ENCODE results near the gene ABLIM2. TPM values are rescaled to one million over a fixed set of nuclear protein-coding genes. Genes with fewer than 3 reads are reported as not detected.

The ABLIM2 gene
- total RNA-seq, 1 experiment from 2014 or later: 6.1 TPM

GRCh38 chr4:7932287-7932686 lies 226.3 kb downstream of the ABLIM2 start:
- Histone ChIP-seq H2AFZ (ENCODE audit: low read depth, low read length, poor library complexity, severe bottlenecking) (no peak overlapping the region), H3K9ac (ENCODE audit: low read length) (no peak overlapping the region), H3K9me3 (ENCODE audit: control insufficient read depth in 1 of 2, insufficient read depth in 1 of 2, low read depth in 1 of 2, low read length in 2 of 2) (no peaks in the 10 kb centered on the region), H3K36me3 (ENCODE audit: control insufficient read depth in 1 of 2, insufficient read depth in 2 of 2, low read length in 2 of 2) (no peaks in the 10 kb centered on the region), H3K79me2 (ENCODE audit: insufficient read depth, low read length) (peaks cover 48% of the 10 kb centered on the region), H3K4me3 (replicated peaks in 1 of 2; ENCODE audit: low read depth in 1 of 2, low read length in 2 of 2) (no peak overlapping the region), H3K9me2 (ENCODE audit: insufficient read depth) (no peaks in the 10 kb centered on the region), H4K20me1 (ENCODE audit: insufficient read depth) (no peaks in the 10 kb centered on the region), H3K27ac (ENCODE audit: low read depth, low read length) (no peak overlapping the region), H3K4me2 (ENCODE audit: low read length) (no peak overlapping the region), H3K27me3 (ENCODE audit: insufficient read depth, low read length) (no peaks in the 10 kb centered on the region), H3K4me1 (ENCODE audit: control insufficient read depth in 1 of 2, insufficient read depth in 2 of 2, low read length in 2 of 2) (peaks cover 21 to 30% of the 10 kb centered on the region in 2 experiments)
- intact Hi-C loops (cut with micrococcal nuclease): no loop called here
- RAD21 ChIA-PET (ENCODE audit: low non-redundant PET in 1 of 2, low total read pairs in 2 of 2, uncharacterized antibody in 2 of 2, unreplicated experiment in 2 of 2): no interaction called here
- ATAC-seq (no peak), DNase-seq (ENCODE audit: low read depth, low spot score) (no peak)
- no TSS peak for BruUV-seq (replicated peaks)
- TF ChIP-seq TCF7L2 (IDR thresholded peaks at IDR 0.05; ENCODE audit: borderline replicate concordance, extremely low read depth, insufficient read depth, insufficient read length): no peak
- TF ChIP-seq, protein P1, sequence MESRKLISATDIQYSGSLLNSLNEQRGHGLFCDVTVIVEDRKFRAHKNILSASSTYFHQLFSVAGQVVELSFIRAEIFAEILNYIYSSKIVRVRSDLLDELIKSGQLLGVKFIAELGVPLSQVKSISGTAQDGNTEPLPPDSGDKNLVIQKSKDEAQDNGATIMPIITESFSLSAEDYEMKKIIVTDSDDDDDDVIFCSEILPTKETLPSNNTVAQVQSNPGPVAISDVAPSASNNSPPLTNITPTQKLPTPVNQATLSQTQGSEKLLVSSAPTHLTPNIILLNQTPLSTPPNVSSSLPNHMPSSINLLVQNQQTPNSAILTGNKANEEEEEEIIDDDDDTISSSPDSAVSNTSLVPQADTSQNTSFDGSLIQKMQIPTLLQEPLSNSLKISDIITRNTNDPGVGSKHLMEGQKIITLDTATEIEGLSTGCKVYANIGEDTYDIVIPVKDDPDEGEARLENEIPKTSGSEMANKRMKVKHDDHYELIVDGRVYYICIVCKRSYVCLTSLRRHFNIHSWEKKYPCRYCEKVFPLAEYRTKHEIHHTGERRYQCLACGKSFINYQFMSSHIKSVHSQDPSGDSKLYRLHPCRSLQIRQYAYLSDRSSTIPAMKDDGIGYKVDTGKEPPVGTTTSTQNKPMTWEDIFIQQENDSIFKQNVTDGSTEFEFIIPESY (IDR thresholded peaks at IDR 0.05; ENCODE audit: extremely low read depth, insufficient replicate concordance, low read length): no peak
- no peak for TF ChIP-seq EZH2phosphoT487 (IDR thresholded peaks at IDR 0.05; ENCODE audit: borderline replicate concordance)
- TF ChIP-seq, protein P2, sequence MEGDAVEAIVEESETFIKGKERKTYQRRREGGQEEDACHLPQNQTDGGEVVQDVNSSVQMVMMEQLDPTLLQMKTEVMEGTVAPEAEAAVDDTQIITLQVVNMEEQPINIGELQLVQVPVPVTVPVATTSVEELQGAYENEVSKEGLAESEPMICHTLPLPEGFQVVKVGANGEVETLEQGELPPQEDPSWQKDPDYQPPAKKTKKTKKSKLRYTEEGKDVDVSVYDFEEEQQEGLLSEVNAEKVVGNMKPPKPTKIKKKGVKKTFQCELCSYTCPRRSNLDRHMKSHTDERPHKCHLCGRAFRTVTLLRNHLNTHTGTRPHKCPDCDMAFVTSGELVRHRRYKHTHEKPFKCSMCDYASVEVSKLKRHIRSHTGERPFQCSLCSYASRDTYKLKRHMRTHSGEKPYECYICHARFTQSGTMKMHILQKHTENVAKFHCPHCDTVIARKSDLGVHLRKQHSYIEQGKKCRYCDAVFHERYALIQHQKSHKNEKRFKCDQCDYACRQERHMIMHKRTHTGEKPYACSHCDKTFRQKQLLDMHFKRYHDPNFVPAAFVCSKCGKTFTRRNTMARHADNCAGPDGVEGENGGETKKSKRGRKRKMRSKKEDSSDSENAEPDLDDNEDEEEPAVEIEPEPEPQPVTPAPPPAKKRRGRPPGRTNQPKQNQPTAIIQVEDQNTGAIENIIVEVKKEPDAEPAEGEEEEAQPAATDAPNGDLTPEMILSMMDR (IDR thresholded peaks at IDR 0.05 in 2 of 3, conservative IDR thresholded peaks at IDR 0.05 in 1 of 3; ENCODE audit: borderline replicate concordance in 1 of 3, insufficient read depth in 1 of 3, low read depth in 2 of 3, low read length in 2 of 3): no peak
- TF ChIP-seq JUND (IDR thresholded peaks at IDR 0.05): no peak
- no peak for TF ChIP-seq RAD21 (IDR thresholded peaks at IDR 0.05; ENCODE audit: low read depth)
- TF ChIP-seq POLR2A (IDR thresholded peaks at IDR 0.05; ENCODE audit: borderline replicate concordance, extremely low read depth, insufficient read depth, insufficient read length): no peak
- no peak for TF ChIP-seq CEBPB (IDR thresholded peaks at IDR 0.05; ENCODE audit: low read depth)
- no peak for TF ChIP-seq SP1 (IDR thresholded peaks at IDR 0.05; ENCODE audit: low read depth)
- no peak for TF ChIP-seq SRF (IDR thresholded peaks at IDR 0.05; ENCODE audit: low read depth)
- no peak for TF ChIP-seq YY1 (IDR thresholded peaks at IDR 0.05; ENCODE audit: extremely low read depth, insufficient replicate concordance, low read depth, low read length)
- TF ChIP-seq EGR1 (IDR thresholded peaks at IDR 0.05; ENCODE audit: low read depth): no peak
- TF ChIP-seq FOSL1 (IDR thresholded peaks at IDR 0.05; ENCODE audit: low read depth): no peak
- no peak for TF ChIP-seq ELF1 (IDR thresholded peaks at IDR 0.05; ENCODE audit: borderline replicate concordance, low read depth)
- no peak for TF ChIP-seq SIN3A (IDR thresholded peaks at IDR 0.05; ENCODE audit: low read depth)
- no peak for TF ChIP-seq CBX3 (IDR thresholded peaks at IDR 0.05; ENCODE audit: low read depth)
- no peak for TF ChIP-seq ZNF274 (IDR thresholded peaks at IDR 0.05; ENCODE audit: low read depth, low read length)
- no peak for TF ChIP-seq REST (IDR thresholded peaks at IDR 0.05; ENCODE audit: low read depth)
- no peak for TF ChIP-seq EZH2 (IDR thresholded peaks at IDR 0.05)
- CTCF ChIA-PET: no interaction called here
- POLR2A ChIA-PET: no interaction called here
